ENCODE measurements around the gene GALNT2. TPM values are rescaled to one million over a fixed set of nuclear protein-coding genes. Genes with fewer than 3 reads are reported as not detected.

GALNT2 gene
- total and polyA plus RNA-seq, 9 of the 15 experiments (the other 6 are each of a cell fraction or from before 2014, with no cell fraction given): 1.6 to 106 (median 51.9) TPM

GRCh38 chr1:230030122-230030821 lies 36.8 kb upstream of the GALNT2 start (continued):
- no peak for TF ChIP-seq GTF3C2 (IDR thresholded peaks at IDR 0.05; ENCODE audit: borderline replicate concordance, extremely low read depth, insufficient read length)
- TF ChIP-seq ETV6 (IDR thresholded peaks at IDR 0.05; ENCODE audit: borderline replicate concordance in 1 of 2, low read depth in 2 of 2, low read length in 1 of 2): no peak
- TF ChIP-seq ETV6 (CRISPR knock-in tag; IDR thresholded peaks at IDR 0.05; ENCODE audit: borderline replicate concordance): no peak
- no peak for TF ChIP-seq FOXJ2 (tag; IDR thresholded peaks at IDR 0.05)
- no peak for TF ChIP-seq NKRF (IDR thresholded peaks at IDR 0.05; ENCODE audit: borderline replicate concordance)
- peak; percentile 42; the same call in 1 of the 2 replicates for TF ChIP-seq NFE2L1 (tag; IDR thresholded peaks at IDR 0.05; ENCODE audit: borderline replicate concordance, low read depth)
- TF ChIP-seq TEAD1 (CRISPR knock-in tag; IDR thresholded peaks at IDR 0.05): peak in 1 of 2 experiments; percentile 44; a peak in 1 of 4 replicates
- TF ChIP-seq ZNF449 (CRISPR knock-in tag; IDR thresholded peaks at IDR 0.05): 0 out of 2 replicates have a peak, but pooled peaks have one; percentile 44
- TF ChIP-seq ATF2 (CRISPR knock-in tag; IDR thresholded peaks at IDR 0.05): no peak
- 0 out of 2 replicates have a peak, but pooled peaks have one; percentile 58 for TF ChIP-seq NFXL1 (CRISPR knock-in tag; IDR thresholded peaks at IDR 0.05)
- no peak for TF ChIP-seq NR2C2 (CRISPR knock-in tag; IDR thresholded peaks at IDR 0.05)
- peak; percentile 21; the same call in 1 of the 2 replicates for TF ChIP-seq NR2C2 (tag; IDR thresholded peaks at IDR 0.05)
- no peak for TF ChIP-seq CBX5 (IDR thresholded peaks at IDR 0.05; ENCODE audit: borderline replicate concordance, low read depth)
- TF ChIP-seq GMEB1 (CRISPR knock-in tag; IDR thresholded peaks at IDR 0.05): no peak
- TF ChIP-seq ZNF311 (CRISPR knock-in tag; IDR thresholded peaks at IDR 0.05): no peak
- no peak for TF ChIP-seq NCOA6 (IDR thresholded peaks at IDR 0.05)
- TF ChIP-seq DNMT1 (IDR thresholded peaks at IDR 0.05): no peak
- TF ChIP-seq ZNF644 (tag; IDR thresholded peaks at IDR 0.05; ENCODE audit: low read depth): no peak

Data from K562 (cell line).